DND-41 (cell line): ENCODE data around the gene SLC12A5.

Source experiments
- EZH2 ChIP-seq: IDR thresholded peaks from 3 replicates; pipeline ENCODE4 v1.6.1; 2012; ENCODE audit warnings: borderline replicate concordance, low read depth, mild to moderate bottlenecking, moderate library complexity, low read length, inconsistent platforms; ENCODE audit not compliant: severe bottlenecking
- TF ChIP-seq, protein P1 (sequence below): IDR thresholded peaks from 2 replicates; pipeline ENCODE4 v1.5.1; 2012; ENCODE audit warnings: borderline replicate concordance, low read length, moderate library complexity, mild to moderate bottlenecking; ENCODE audit not compliant: poor library complexity, severe bottlenecking; ENCODE audit errors: extremely low read depth

DNA sequence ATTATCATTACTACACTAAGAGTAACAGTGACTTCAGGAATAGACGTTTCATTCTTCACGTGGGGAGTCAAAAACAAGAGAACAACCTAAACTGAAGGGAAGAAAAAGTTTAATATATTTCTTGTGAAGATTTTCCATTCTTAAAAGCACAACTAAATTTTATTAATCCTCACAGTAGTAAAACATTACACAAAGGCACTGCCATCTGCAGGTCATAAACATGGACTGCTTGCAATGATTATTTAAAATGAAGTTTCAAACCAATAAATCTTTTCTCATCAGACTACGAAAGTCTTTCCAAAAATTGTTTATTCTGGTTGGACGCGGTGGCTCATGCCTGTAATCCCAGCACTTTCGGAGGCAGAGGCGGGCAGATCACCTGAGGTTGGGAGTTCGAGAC, 58.1 kb downstream of the SLC12A5 start:
- TF ChIP-seq, protein P1, sequence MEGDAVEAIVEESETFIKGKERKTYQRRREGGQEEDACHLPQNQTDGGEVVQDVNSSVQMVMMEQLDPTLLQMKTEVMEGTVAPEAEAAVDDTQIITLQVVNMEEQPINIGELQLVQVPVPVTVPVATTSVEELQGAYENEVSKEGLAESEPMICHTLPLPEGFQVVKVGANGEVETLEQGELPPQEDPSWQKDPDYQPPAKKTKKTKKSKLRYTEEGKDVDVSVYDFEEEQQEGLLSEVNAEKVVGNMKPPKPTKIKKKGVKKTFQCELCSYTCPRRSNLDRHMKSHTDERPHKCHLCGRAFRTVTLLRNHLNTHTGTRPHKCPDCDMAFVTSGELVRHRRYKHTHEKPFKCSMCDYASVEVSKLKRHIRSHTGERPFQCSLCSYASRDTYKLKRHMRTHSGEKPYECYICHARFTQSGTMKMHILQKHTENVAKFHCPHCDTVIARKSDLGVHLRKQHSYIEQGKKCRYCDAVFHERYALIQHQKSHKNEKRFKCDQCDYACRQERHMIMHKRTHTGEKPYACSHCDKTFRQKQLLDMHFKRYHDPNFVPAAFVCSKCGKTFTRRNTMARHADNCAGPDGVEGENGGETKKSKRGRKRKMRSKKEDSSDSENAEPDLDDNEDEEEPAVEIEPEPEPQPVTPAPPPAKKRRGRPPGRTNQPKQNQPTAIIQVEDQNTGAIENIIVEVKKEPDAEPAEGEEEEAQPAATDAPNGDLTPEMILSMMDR = peak; percentile 56
- no peak for TF ChIP-seq EZH2
